Suppressor macrophage treated with lipopolysaccharide for 4 hours (primary cell): ENCODE data around the gene SHISAL1.

Experiments used
- DNase-seq: peaks from one replicate; pipeline ENCODE4 v3.0.0-alpha.2; 2020

SHISAL1 gene

GRCh38 chr22:44341431-44342346 is 28.9 kb upstream of the SHISAL1 start:
- DNase-seq, result no peak

DNA sequence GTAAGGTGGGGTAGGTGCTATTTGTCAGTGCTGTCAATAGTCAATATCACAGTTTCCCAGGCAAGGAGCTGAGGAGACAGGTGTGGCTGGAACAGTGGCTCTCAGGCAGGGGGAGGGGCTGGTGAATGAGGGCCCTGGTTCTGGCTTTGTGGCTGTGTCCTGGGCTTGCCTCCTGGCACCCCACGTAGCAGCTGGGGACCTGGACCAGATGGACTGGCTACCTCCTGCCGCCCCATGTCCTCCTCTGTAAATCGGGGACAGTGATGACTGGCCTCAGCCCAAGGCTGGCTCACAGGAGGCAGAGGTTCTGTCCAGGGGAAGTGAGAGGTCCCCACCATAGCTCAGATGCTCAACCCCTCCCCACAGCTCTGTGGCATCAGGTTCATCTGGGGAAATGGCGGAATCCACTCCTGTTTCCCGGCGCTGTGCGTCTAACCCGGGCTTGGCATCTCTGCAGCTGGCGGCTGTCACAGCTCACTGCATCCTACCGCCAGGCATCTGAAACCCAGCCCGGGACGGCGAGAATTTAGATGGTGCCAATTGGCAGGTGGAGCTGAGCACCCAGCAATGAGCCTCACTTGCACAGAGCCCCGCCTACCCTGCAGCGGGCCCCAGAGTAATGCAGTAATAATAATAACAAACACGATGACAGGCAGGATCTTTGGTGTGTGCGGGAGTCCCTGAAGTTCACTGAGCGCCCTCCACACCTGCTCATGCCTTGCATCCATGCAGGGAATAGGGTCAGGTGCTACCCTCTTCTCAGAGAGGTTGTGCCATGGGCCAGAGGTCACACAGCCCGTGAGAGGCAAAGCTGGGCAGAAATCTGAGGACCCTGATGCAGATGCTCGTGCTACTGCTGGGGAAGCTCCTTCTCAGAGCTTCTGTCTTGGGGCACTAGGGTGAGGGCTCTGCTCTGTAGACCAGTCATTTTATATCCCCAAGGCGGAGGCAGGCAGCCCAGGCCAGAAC is 27.8 kb upstream of the SHISAL1 start:
- DNase-seq, result no peak

DNA sequence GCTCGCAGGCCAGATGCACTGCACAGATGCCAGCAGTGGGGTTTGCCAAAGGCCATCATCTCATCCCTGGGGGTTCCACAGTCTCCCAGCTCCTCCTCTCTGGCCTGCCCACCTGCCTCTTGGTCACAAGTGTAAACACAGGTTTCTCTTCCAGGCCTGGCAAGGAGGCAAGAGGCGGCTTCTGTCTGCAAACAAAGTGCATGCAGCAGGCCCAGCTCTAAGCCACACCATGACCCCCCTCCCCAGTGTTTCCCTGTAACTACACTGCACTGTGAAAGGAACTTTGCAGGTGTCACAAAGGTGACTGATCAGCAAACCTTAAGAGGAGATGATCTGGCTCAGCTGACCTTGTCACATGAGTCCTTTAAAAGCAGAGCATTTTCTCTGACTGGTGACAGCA is 26.2 kb upstream of the SHISAL1 start:
- no peak for DNase-seq

DNA sequence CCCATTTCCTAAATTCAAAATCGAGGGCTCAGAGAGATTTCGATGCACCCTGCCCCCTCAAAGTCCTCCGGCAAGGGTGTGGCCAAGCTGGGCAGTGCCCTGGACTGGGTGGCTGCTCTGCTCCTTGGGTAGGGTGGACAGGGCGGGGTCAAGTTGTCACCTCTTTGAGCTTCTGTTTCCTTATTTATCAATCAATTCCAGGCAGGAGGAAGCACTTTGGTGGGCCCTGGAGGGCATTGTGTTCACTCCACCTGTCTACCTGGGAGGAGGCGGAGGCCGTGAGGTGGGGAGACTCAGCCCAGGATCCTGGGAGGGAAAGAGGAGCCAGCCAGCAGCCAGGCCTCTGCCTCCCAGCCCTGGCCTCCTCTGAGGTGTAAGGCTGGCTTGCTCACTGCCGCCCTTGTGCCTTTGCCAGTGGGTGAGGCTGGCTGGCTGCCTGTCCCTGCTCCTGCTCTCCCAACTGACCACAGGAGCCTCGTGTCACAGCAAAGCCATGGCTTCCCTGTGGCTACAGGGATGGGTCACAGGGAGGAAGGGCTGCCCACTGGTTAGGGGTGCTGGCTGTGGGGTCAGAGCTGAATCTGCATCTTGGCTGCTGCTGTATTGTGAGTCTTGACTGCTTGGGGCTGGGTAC is 25.5 kb upstream of the SHISAL1 start:
- DNase-seq, result no peak

- DNase-seq, result no peak
Measured at GRCh38 chr22:44337678-44338004, 24.9 kb upstream of the SHISAL1 start.

- DNase-seq, result no peak
Measured at GRCh38 chr22:44336962-44337677, 24.4 kb upstream of the SHISAL1 start.

DNA sequence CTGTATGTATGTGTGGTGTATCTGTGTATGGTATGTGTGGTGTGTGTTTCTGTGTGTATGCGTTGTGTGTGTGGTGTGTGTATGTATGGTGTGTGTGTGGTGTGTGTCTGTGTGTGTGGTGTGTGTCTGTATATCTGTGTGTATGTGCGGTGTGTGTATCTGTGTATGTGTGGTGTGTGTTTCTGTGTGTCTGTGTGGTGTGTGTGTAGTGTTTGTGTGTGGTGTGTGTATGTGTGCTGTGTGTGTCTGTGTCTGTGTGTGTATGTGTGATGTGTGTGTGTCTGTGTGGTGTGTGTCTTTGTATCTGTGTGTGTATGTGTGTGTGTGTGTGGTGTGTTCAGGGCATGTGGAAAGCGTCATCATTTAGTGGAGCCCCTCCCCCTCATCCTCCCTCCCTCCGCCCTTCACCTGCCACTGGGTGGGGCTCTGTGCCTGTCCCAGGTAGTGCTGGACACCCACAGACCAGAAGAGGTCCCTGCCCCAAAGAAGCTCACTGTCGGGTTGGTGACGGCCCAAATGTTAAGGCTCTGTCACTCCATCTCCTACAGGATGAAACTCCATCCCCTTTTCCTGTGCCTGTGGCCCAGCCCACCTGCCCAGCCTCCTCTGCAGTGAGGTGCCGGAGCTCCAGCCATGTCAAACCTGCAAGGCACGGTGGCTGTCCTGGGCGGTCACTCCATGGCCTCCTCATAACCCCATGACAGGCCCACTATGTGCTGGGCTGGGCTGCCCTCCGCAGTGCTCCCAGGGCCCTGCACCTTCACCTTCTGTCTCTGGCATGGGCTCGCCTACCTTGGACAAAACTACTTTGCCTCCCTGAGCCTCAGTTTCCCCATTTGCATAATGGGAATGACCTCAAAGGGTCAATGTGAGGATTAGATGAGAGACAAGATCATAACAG is 23.4 kb upstream of the SHISAL1 start:
- DNase-seq, result no peak

DNA sequence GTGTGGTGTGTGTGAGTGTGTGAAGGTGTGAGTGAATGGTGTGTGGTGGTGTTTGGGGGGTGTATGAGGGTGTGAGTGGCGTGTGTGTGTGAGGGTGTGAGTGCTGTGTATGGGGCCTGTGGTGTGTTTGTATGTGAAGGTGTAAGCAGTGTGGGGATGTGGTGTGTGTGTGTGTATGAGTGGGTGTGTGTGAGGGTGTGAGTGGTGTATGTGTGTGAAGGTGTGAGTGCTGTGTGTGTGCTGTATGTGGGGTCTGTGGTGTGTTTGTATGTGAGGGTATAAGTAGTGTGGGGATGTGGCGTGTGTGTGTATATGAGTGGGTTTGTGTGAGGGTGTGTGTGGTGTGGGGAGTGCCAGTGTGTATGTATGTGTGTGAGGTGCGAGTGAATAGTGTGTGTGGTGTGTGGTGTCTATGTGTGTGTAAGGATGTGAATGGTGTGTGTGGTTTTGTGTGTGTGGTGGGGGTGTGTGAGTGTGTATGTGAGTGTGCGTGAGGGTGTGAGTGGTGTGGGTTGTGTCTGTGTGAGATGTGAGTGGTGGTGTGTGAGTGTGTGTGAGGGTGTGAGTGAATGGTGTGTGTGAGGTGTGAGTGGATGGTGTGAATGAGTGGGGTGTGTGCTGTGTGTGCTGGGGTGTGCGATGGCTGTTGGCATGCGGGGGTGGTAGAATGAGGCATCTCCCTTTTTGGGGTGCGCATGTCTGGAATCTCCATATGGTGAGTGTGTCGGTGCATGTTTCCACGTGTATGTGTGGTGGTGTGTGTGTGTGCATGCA is 22.5 kb upstream of the SHISAL1 start:
- DNase-seq, result no peak

GRCh38 chr22:44333847-44334635 is 21.3 kb upstream of the SHISAL1 start:
- no peak for DNase-seq

DNA sequence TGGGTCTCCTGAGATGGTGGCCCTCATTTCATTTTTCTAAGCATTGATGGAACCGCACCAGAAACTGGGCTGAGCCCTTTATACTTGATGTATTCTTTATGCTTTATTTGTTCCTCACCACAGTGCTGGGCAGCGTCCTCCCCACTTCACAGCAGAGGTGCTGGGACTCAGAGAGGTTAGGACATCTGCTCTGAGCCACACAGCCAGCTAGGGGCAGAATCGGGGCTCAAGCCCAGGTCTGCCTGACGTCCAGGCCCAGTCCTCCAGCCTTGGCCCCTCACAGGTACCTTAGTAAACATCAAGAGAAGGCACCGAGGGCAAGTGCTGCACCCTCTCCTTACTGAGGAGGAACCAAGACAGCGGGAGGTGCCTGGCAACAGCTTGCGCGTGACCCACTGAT is 20.2 kb upstream of the SHISAL1 start:
- DNase-seq, result no peak

- DNase-seq, result peak; percentile 14
Measured at GRCh38 chr22:44331881-44332714, 19.3 kb upstream of the SHISAL1 start.

DNA sequence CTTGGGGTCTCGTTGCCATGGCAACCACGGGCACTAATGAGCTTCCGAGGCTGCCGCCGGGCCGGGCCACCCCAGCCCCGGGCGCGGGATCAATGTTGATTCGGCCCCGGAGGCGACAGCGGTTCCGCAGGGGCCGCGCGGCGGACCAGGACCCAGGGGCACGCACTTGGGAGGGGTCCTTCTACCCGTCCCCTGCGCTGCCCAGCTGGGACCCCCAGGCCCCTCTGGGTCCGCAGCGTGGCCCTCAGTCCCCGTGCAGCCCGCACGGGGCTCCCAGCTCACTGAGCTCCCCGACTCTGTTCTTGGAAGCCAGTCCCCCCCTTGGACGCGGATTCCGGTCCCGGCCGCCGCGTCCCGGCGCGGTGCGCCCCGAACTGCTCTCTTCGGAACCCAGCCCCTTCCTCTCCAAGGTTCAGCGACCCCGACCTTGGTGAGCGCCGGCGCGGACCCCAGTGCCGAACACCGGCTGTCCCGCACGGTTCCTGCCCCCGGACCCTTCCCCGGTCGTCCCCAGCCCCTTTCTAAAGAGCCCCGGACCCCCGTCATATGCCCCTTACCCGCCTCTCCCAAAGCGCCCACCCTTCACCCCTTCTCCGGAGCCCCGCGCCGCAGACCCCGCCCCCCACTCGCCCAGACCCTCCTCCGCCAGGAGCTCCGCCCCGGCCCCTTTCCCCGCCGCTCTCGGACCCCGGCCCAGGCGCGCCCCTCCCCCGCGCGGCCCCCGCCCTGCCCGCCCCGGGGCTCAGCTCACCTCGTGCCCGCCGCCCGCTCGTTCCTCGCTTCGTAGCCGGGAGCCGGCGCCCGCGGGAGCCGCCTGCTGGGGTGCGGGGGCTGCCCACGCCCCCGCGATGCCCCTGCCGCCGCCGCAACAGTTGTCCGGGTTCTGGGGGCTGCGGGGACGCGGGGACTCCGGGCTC is 18.3 kb upstream of the SHISAL1 start:
- no peak for DNase-seq

DNA sequence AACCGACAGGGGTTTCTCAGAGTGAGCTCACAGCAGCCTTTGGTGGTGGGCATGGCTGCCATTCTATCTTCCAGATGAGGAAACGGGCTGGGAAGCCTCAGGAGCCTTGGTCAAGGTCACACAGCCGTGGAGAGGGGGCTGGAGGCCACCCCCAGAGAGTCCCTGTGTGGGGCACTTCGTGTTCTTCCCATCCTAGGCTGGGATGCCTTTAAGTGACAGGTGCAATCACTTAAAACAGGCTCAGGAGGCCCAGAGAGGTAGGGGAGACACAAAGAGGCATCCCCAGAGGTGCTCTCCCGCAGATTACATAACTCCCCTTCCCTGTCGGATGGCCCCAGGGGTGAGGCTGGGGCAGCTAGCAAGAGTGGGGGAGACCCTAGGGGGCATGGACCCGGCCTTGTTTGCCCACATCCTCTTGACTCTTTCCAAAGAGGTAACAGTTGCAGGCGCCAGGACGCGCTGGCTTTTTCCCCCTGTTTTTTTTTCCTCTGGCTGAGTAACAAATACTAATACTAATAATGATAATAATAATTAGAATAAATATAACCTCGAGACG is 17.5 kb upstream of the SHISAL1 start:
- DNase-seq, result no peak

DNA sequence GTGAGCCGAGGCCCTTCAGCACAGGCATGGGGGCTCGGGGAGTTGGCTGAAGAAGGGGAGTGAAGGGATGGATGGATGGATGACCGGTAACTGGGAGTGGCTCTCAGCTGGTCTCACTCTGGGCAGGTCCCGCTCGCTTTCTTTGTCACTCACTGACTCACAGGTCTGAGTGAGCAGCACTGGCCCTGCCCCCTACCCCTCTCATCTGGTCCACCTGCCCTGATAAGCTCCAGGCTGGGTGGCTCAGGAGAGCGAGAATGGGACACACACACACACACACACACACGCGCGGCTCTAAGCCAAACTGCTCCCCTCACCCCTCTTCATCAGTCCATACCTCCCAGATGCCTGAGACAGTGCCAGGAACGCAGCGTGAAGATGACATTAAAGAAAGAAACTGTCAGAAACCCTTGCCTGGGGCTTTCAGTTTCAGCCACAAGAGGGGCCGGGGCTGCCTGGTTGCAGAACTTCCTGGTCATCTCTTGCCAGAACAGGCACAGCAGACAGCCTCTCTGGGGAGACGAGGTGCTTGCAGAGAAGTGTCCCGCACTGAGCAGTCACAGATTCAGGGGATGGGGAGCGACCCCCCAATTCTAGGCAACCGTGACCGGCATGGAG is 16.5 kb upstream of the SHISAL1 start:
- DNase-seq, result peak; percentile 61

GRCh38 chr22:44328762-44329161 is 16.0 kb upstream of the SHISAL1 start:
- no peak for DNase-seq

DNA sequence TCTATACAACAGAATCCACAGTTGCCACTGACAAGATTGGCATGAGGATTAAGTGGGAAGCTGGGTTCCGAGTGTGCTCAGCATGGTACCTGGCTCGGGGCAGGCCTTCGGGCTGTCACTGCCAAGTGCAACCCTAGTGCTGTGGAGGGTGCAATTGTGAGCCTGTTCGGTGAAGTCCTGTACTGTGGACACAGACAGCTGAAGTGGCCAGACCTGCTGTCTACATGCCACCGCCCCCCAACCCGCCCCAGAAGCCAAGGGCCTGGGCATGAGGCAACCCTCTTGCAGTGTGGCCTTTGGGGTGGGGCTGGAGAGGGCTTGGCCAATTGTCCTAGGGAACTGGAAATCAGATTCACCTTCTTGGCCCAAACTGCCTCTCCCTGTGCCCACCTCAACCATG is 15.6 kb upstream of the SHISAL1 start:
- DNase-seq, result no peak

- no peak for DNase-seq
Measured at GRCh38 chr22:44326491-44326885, 13.7 kb upstream of the SHISAL1 start.
